Heart left ventricle (tissue), 16 donors: ENCODE data around the gene CFAP251. TPM values are rescaled to one million over a fixed set of nuclear protein-coding genes. Genes with fewer than 3 reads are reported as not detected.

ENCODE experiments used
- ATAC-seq, 4 donors: fragments of 200-7000 bp; cut with Tn5 transposase; one replicate each; pipeline ENCODE4 v1.9.1; 2020 to 2022; ENCODE audit warnings: moderate library complexity in 4 of 4, mild to moderate bottlenecking in 3 of 4, moderate number of reproducible peaks in 1 of 4
- DNase-seq, 5 donors: peaks; one replicate each; pipeline ENCODE4 v3.0.0-alpha.2; 2020
- H3K27ac ChIP-seq, 12 donors: fragments of 200-600 bp; sonication (generic) in 4 of 12; one replicate each; pipeline versions ENCODE4 v1.5.0 to v1.8.0; 2016 to 2022; ENCODE audit warnings: mild to moderate bottlenecking in 2 of 12
- H3K27me3 ChIP-seq, 9 donors: fragments of 200-600 bp; sonication (generic) in 2 of 9; one replicate each; pipeline versions ENCODE4 v1.5.1 to v1.8.0; 2016 to 2022; ENCODE audit warnings: mild to moderate bottlenecking in 3 of 9
- H3K36me3 ChIP-seq, 9 donors: fragments of 200-600 bp; sonication (generic) in 2 of 9; one replicate each; pipeline versions ENCODE4 v1.5.0 to v1.8.0; 2018 to 2022; ENCODE audit warnings: mild to moderate bottlenecking in 2 of 9
- H3K4me1 ChIP-seq, 12 donors: fragments of 200-600 bp; sonication (generic) in 4 of 12; one replicate each; pipeline versions ENCODE4 v1.5.0 to v1.8.0; 2016 to 2022; ENCODE audit warnings: mild to moderate bottlenecking in 3 of 12
- H3K4me3 ChIP-seq, 12 donors: fragments of 200-600 bp; sonication (generic) in 4 of 12; one replicate each; pipeline versions ENCODE4 v1.5.0 to v1.8.0; 2017 to 2022; ENCODE audit warnings: mild to moderate bottlenecking in 9 of 12, moderate library complexity in 4 of 12
- H3K9me3 ChIP-seq, 12 donors: fragments of 200-600 bp; sonication (generic) in 4 of 12; one replicate each; pipeline versions ENCODE4 v1.5.0 to v1.8.0; 2016 to 2022; ENCODE audit warnings: mild to moderate bottlenecking in 1 of 12
- CTCF ChIP-seq, 12 donors: fragments of 200-600 bp; sonication (generic) in 4 of 12; IDR thresholded peaks; one replicate each; pipeline versions ENCODE4 v1.5.0 to v1.8.0; 2018 to 2022; ENCODE audit warnings: antibody characterized with exemption in 12 of 12, mild to moderate bottlenecking in 5 of 12
- POLR2A ChIP-seq, 2 donors: fragments of 450-650 bp; IDR thresholded peaks; one replicate each; pipeline ENCODE4 v1.6.1; 2017; ENCODE audit warnings: antibody characterized with exemption in 2 of 2, mild to moderate bottlenecking in 2 of 2, moderate library complexity in 2 of 2
- WGBS, 4 donors: extraction: QIAGEN DNeasy Blood & Tissue Kit in 2 of 4; methylation state at CpG; one replicate each; pipeline versions ENCODE4 v1.1.5 to v1.1.7; 2013 to 2018; 5-methylcytosine and 5-hydroxymethylcytosine counted together
- intact Hi-C, 10 donors: fragments of 100-400 bp; cut with DNase I; formaldehyde crosslinking; loops; one replicate each; pipeline versions ENCODE4 v1.11.1 to v1.14.2; 2022
- polyA plus RNA-seq, 2 donors: library from polyadenylated mRNA; stranded (reverse); fragments of 200-250 nt; gene quantifications; one replicate each; pipeline ENCODE4 v1.2.3, GENCODE V29; 2013
- total RNA-seq, 9 donors: library from RNA; depleted of rRNA in 2 of 9; stranded (reverse); fragments of >200 nt in 2 of 9; fragmentation: NEBNext Ultra II Directional in 3 of 9; extraction: Animal tissue kit (Norgen Biotek cat#: 25700) in 3 of 9; gene quantifications; one replicate each; pipeline versions ENCODE4 v1.1.0 to v1.2.4, GENCODE V29; 2016 to 2023
- donor health status: ischemic (EF 13 %, LVEDD 7.1; RV severe dilation, severe dysfunction).
- donor health status: healthy with polysubstance abuse.
- donor health status: DM: no; HTN: yes; CAD: no.
- donor health status: DM: no; HTN: no; CAD: no.
- donor health status: ischemic (EF 25% LVEDD 6.9; RV normal size, moderate dysfunction).
- donor health status: ischemic (EF 25% LVEDD 5.7; RV mildly dilated, moderate dysfunction).
- donor health status: healthy.
- donor health status: DM: yes; HTN: yes; CAD: no.
- donor health status: ischemic (EF 35%, LVEDD 5.7; RV mildly dilated, moderate dysfunction).
- donor health status: nonischemic (EF 11% LVEDD 7.7; RV severe dilation, severe dysfunction).
- donor health status: DM: yes; HTN: yes; CAD: no.
- donor health status: PGD.
- donor health status: ischemic (EF 29% LVEDD 5.4; RV normal size, mild dysfunction).
- donor health status: nonischemic (EF 23%, LVEDD 6.1; RV moderate dilation, normal function).

Gene CFAP251
- total and polyA plus RNA-seq, 11 donors: 0.60 to 8.0 (median 1.4) TPM

GRCh38 chr12:122018937-122019336 lies 100.5 kb downstream of the CFAP251 start:
- no peak overlapping the region for H3K27ac ChIP-seq
- DNase-seq (peak in 1 of 5 donors; percentile 8), ATAC-seq (no peak)
- H3K4me3 ChIP-seq: no peak overlapping the region
- H3K27me3 ChIP-seq: peaks cover 0 to 11% (median 0%) of the 10 kb centered on the region in 9 donors
- H3K4me1 ChIP-seq: peaks cover 3 to 23% (median 12%) of the 10 kb centered on the region in 12 donors
- TF ChIP-seq POLR2A (IDR thresholded peaks at IDR 0.05): no peak
- no peak for TF ChIP-seq CTCF (IDR thresholded peaks at IDR 0.05)
- WGBS, 4 donors: 93 to 96% (median 95%) methylated on average over 4 of the region's 4 CpGs
- intact Hi-C loops: no loop called here
- peaks cover 0 to 13% (median 9%) of the 10 kb centered on the region in 12 donors for H3K9me3 ChIP-seq
- no peaks in the 10 kb centered on the region for H3K36me3 ChIP-seq

- no peaks in the 10 kb centered on the region for H3K36me3 ChIP-seq
- peaks cover 0 to 11% (median 0%) of the 10 kb centered on the region in 9 donors for H3K27me3 ChIP-seq
- WGBS, 4 donors: 60 to 74% (median 66%) methylated on average over 13 to 16 of the region's 16 CpGs
- intact Hi-C loops: loop anchor here in 5 of 10 donors (5.0 to 10.0 kb wide), 4 partner anchors 53 to 103 kb away; partner anchors contain the start of gene CFAP251 (in 4 of the 5)
- ATAC-seq (no peak), DNase-seq (no peak)
- TF ChIP-seq POLR2A (IDR thresholded peaks at IDR 0.05) (no peak), CTCF (IDR thresholded peaks at IDR 0.05) (no peak)
- H3K27ac ChIP-seq: peak overlapping the region in 5 of 12 donors; percentile 71 to 89 (median 81)
- peaks cover 3 to 32% (median 16%) of the 10 kb centered on the region in 12 donors for H3K4me1 ChIP-seq
- peaks cover 0 to 13% (median 9%) of the 10 kb centered on the region in 12 donors for H3K9me3 ChIP-seq
- peak overlapping the region in 9 of 12 donors; percentile 61 to 88 (median 70) for H3K4me3 ChIP-seq
These were observed 102.4 kb downstream of the CFAP251 start for GRCh38 chr12:122020795-122021192.

- ATAC-seq: peak in 2 of 4 donors; percentile 4 to 9
These were observed 102.9 kb downstream of the CFAP251 start for GRCh38 chr12:122021193-122021821.

More at GRCh38 chr12:122021193-122021821, 102.9 kb downstream of the CFAP251 start:
- Histone ChIP-seq H3K27me3 (peaks cover 0 to 11% (median 0%) of the 10 kb centered on the region in 9 donors), H3K27ac (peak overlapping the region; percentile 52 to 89 (median 80)), H3K9me3 (peaks cover 0 to 13% (median 9%) of the 10 kb centered on the region in 12 donors), H3K4me1 (peaks cover 3 to 32% (median 16%) of the 10 kb centered on the region in 12 donors), H3K4me3 (peak overlapping the region; percentile 42 to 88 (median 70)), H3K36me3 (no peaks in the 10 kb centered on the region)
- intact Hi-C loops: loop anchor here in 5 of 10 donors (5.0 to 10.0 kb wide), 4 partner anchors 54 to 104 kb away; partner anchors contain the start of gene CFAP251 (in 4 of the 5)
- peak in 3 of 5 donors; percentile 38 to 70 (median 46) for DNase-seq
- TF ChIP-seq CTCF (IDR thresholded peaks at IDR 0.05): peak in 1 of 12 donors; percentile 6
- no peak for TF ChIP-seq POLR2A (IDR thresholded peaks at IDR 0.05)
- 1 to 7% (median 1%) methylated on average over 24 to 57 of the region's 57 CpGs for WGBS, 4 donors
